GM12878 (cell line): ENCODE data around the gene SENP3. TPM values are rescaled to one million over a fixed set of nuclear protein-coding genes. Genes with fewer than 3 reads are reported as not detected.

ENCODE experiments used
- BCL3 ChIP-seq: IDR thresholded peaks from 2 replicates; pipeline ENCODE4 v1.6.1; 2011; ENCODE audit warnings: borderline replicate concordance, low read depth, mild to moderate bottlenecking, moderate library complexity, low read length; ENCODE audit not compliant: insufficient read depth, poor library complexity, severe bottlenecking
- CHD1 ChIP-seq: IDR thresholded peaks from 2 replicates; pipeline ENCODE4 v1.6.1; 2012; ENCODE audit warnings: low read depth, low read length, improper control_type of control experiment
- EED ChIP-seq: sonication (generic); IDR thresholded peaks from 2 replicates; pipeline ENCODE4 v1.6.1; 2016; ENCODE audit warnings: antibody characterized with exemption, low read depth
- EGR1 ChIP-seq, 2 experiments: IDR thresholded peaks; 1 replicate in 1 of 2; 2 replicates in 1 of 2; pipeline ENCODE4 v1.6.1; 2011 to 2012; ENCODE audit warnings: low read depth in 2 of 2, low read length in 2 of 2, borderline replicate concordance in 1 of 2, mild to moderate bottlenecking in 1 of 2, moderate library complexity in 1 of 2
- FOS ChIP-seq: IDR thresholded peaks from 3 replicates; pipeline ENCODE4 v1.6.1; 2011; ENCODE audit warnings: borderline replicate concordance; ENCODE audit not compliant: insufficient read length; ENCODE audit errors: extremely low read depth
- FOXM1 ChIP-seq: IDR thresholded peaks from 2 replicates; pipeline ENCODE4 v1.6.1; 2012; ENCODE audit warnings: low read depth, mild to moderate bottlenecking, inconsistent platforms, low read length, moderate library complexity
- HCFC1 ChIP-seq: fragments of 150-350 bp; IDR thresholded peaks from 2 replicates; pipeline ENCODE4 v1.6.1; 2014; ENCODE audit warnings: low read length
- IKZF1 ChIP-seq: fragments of 450-650 bp; conservative IDR thresholded peaks from 2 replicates; pipeline ENCODE4 v1.6.1; 2017; ENCODE audit warnings: antibody characterized with exemption, mild to moderate bottlenecking
- IRF3 ChIP-seq: fragments of 450-650 bp; IDR thresholded peaks from 2 replicates; pipeline ENCODE4 v1.6.1; 2014; ENCODE audit warnings: mild to moderate bottlenecking
- KDM1A ChIP-seq: fragments of 200-600 bp; sonication (generic); IDR thresholded peaks from 2 replicates; pipeline ENCODE4 v1.6.1; 2016; ENCODE audit warnings: borderline replicate concordance
- KLF5 ChIP-seq: fragments of 450-650 bp; IDR thresholded peaks from 2 replicates; pipeline ENCODE4 v1.6.1; 2014; ENCODE audit warnings: mild to moderate bottlenecking; ENCODE audit not compliant: partially characterized antibody
- MAX ChIP-seq: IDR thresholded peaks from 2 replicates; pipeline ENCODE4 v1.6.1; 2012; ENCODE audit warnings: low read depth, low read length, improper control_type of control experiment
- MEF2B ChIP-seq: fragments of 450-650 bp; IDR thresholded peaks from 2 replicates; pipeline ENCODE4 v1.6.1; 2018; ENCODE audit warnings: mild to moderate bottlenecking, moderate library complexity; ENCODE audit not compliant: partially characterized antibody, poor library complexity, severe bottlenecking
- MTA2 ChIP-seq: fragments of 450-650 bp; IDR thresholded peaks from 2 replicates; pipeline ENCODE4 v1.6.1; 2016; ENCODE audit warnings: low read depth, mild to moderate bottlenecking, moderate library complexity
- NFYB ChIP-seq: IDR thresholded peaks from 2 replicates; pipeline ENCODE4 v1.6.1; 2011; ENCODE audit warnings: low read depth, mild to moderate bottlenecking, low read length, improper control_type of control experiment, moderate library complexity; ENCODE audit not compliant: insufficient read depth
- PML ChIP-seq: IDR thresholded peaks from 2 replicates; pipeline ENCODE4 v1.6.1; 2012; ENCODE audit warnings: low read length, inconsistent platforms
- POLR2A ChIP-seq: IDR thresholded peaks from 2 replicates; pipeline ENCODE4 v1.6.1; 2011; ENCODE audit warnings: low read depth, mild to moderate bottlenecking, low read length
- POU2F2 ChIP-seq: IDR thresholded peaks from 3 replicates; pipeline ENCODE4 v1.6.1; 2011; ENCODE audit warnings: low read depth, mild to moderate bottlenecking, low read length, borderline replicate concordance
- RB1 ChIP-seq: fragments of 450-650 bp; formaldehyde crosslinking; IDR thresholded peaks from 2 replicates; pipeline ENCODE4 v1.6.1; 2017; ENCODE audit warnings: mild to moderate bottlenecking, borderline replicate concordance
- RELB ChIP-seq: fragments of 450-650 bp; IDR thresholded peaks from 2 replicates; pipeline ENCODE4 v1.6.1; 2017; ENCODE audit warnings: low read depth, mild to moderate bottlenecking, moderate library complexity
- SMARCA5 ChIP-seq: fragments of 450-650 bp; IDR thresholded peaks from 2 replicates; pipeline ENCODE4 v1.6.1; 2017; ENCODE audit warnings: mild to moderate bottlenecking
- TBL1XR1 ChIP-seq: IDR thresholded peaks from 2 replicates; pipeline ENCODE4 v1.6.1; 2012; ENCODE audit warnings: low read depth, low read length, improper control_type of control experiment
- TCF3 ChIP-seq: IDR thresholded peaks from 2 replicates; pipeline ENCODE4 v1.6.1; 2012; ENCODE audit warnings: low read depth, mild to moderate bottlenecking, low read length, borderline replicate concordance; ENCODE audit not compliant: insufficient read depth
- ZZZ3 ChIP-seq: IDR thresholded peaks from 2 replicates; pipeline ENCODE4 v1.6.1; 2011; ENCODE audit warnings: low read depth; ENCODE audit not compliant: control insufficient read depth, insufficient read length
- polyA plus RNA-seq, 11 experiments: library from polyadenylated mRNA; depleted of rRNA in 4 of 11; unstranded in 6 of 11; stranded (reverse) in 5 of 11; fragments of >200 nt; fragmentation: Nextera tagmentation in 4 of 11; fragmentation: Illumina TruSeq in 1 of 11; extraction: Ambion mirVana in 4 of 11; extraction: Trizol in 1 of 11; gene quantifications; 1 replicate in 1 of 11; 2 replicates in 10 of 11; pipeline versions ENCODE4 v1.2.1 to v1.2.3, GENCODE V29; 2011 to 2016; ENCODE audit warnings: inconsistent platforms in 2 of 11, missing spikeins in 2 of 11, low read depth in 1 of 11
- total RNA-seq, 4 experiments: library from RNA; depleted of rRNA in 3 of 4; stranded (reverse); fragments of >200 nt in 3 of 4; fragmentation: Illumina TruSeq in 1 of 4; extraction: Trizol in 1 of 4; gene quantifications; 2 replicates each; pipeline versions ENCODE4 v1.2.1 to v1.2.3, GENCODE V29; 2013 to 2021
- TF ChIP-seq, protein P1 (sequence below): fragments of 450-650 bp; IDR thresholded peaks from 2 replicates; pipeline ENCODE4 v1.6.1; 2016; ENCODE audit warnings: mild to moderate bottlenecking

The SENP3 gene
- total and polyA plus RNA-seq, 10 of the 15 experiments (the other 5 are each of a cell fraction or from before 2014, with no cell fraction given) = 1.8 to 113 (median 72.3) TPM

DNA sequence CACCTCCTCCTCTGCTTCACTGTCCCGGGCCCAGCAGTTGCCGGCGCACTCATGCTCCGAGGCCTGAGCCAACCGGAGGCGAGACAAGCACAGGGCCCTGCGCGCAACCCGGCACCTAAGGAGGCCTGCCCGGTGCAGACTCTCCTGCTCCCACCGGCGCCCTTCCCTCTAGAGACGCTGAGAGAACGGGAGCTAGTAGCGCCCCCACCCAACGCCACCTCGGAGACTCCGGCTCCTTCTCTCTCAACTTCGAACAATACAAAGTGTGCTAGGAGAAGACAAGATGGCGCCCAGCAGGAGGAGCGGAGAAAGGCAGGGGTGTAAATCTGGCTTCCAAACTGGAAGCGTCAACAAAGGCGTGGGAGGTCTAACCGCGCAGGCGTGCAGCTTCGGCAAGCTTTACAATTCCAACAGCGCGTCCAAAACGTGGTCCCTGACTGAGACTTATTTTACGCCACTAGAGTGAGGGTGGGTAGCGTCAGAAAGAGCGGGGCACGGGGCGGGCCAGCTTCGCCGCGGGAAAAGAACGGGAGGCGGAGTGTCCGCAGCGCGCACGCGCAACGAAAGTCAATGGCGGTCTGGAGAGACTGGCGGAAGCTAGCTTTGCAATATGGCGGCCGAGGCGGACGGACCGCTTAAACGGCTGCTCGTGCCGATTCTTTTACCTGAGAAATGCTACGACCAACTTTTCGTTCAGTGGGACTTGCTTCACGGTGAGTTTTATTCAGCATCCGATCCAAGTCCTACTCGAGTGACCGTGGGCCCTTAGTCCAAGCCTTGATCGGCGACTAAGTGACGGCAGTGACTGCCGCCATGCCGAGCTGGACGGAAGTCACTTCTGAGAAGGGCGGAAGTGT, 21.8 kb downstream of the SENP3 start, which contains the start of gene MPDU1 (continued):
- peak; percentile 23 for TF ChIP-seq MEF2B
- TF ChIP-seq, protein P1, sequence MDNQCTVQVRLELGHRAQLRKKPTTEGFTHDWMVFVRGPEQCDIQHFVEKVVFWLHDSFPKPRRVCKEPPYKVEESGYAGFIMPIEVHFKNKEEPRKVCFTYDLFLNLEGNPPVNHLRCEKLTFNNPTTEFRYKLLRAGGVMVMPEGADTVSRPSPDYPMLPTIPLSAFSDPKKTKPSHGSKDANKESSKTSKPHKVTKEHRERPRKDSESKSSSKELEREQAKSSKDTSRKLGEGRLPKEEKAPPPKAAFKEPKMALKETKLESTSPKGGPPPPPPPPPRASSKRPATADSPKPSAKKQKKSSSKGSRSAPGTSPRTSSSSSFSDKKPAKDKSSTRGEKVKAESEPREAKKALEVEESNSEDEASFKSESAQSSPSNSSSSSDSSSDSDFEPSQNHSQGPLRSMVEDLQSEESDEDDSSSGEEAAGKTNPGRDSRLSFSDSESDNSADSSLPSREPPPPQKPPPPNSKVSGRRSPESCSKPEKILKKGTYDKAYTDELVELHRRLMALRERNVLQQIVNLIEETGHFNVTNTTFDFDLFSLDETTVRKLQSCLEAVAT = peak; percentile 88
- TF ChIP-seq SMARCA5 = no peak
- peak; percentile 66 for TF ChIP-seq BCL3
- TF ChIP-seq RB1 = peak; percentile 87; the same call in 1 of the 2 replicates
- TF ChIP-seq RELB = peak; percentile 95
- TF ChIP-seq MTA2 = no peak; the same call in 1 of the 2 replicates
- no peak for TF ChIP-seq KLF5
- TF ChIP-seq TBL1XR1 = no peak
- TF ChIP-seq FOS = no peak
- peak; percentile 51 to 69; a peak in 2 of 3 replicates for TF ChIP-seq EGR1 (IDR thresholded peaks at IDR 0.05; ENCODE audit: borderline replicate concordance in 1 of 2, low read depth in 2 of 2, low read length in 2 of 2)
- no peak for TF ChIP-seq ZZZ3
- TF ChIP-seq HCFC1 = peak; percentile 77
- TF ChIP-seq POU2F2 = peak; percentile 78; the same call in 2 of the 3 replicates
- no peak for TF ChIP-seq IRF3
- peak; percentile 9; the same call in 1 of the 2 replicates for TF ChIP-seq EED
- 0 out of 2 replicates have a peak, but pooled peaks have one; percentile 63 for TF ChIP-seq CHD1
- peak; percentile 99 for TF ChIP-seq PML
- no peak for TF ChIP-seq TCF3
- TF ChIP-seq FOXM1 = peak; percentile 67; the same call in 1 of the 2 replicates
- TF ChIP-seq IKZF1 = peak; percentile 85
- peak; percentile 89 for TF ChIP-seq MAX
- TF ChIP-seq NFYB = no peak
- peak; percentile 96 for TF ChIP-seq POLR2A
- TF ChIP-seq KDM1A = no peak
